Brain pericyte (primary cell): ENCODE data around the gene NTN3.

Experiments used
- DNase-seq: peaks from one replicate; pipeline ENCODE4 v3.0.0-alpha.2; 2012; ENCODE audit warnings: low read depth, low spot score

Gene NTN3

GRCh38 chr16:2466667-2467527 lies 4.2 kb upstream of the NTN3 start:
- DNase-seq = no peak

GRCh38 chr16:2467528-2468232 lies 3.4 kb upstream of the NTN3 start:
- no peak for DNase-seq

- DNase-seq = no peak
Measured at GRCh38 chr16:2468233-2468724, 2.8 kb upstream of the NTN3 start.

- no peak for DNase-seq
Measured at GRCh38 chr16:2468725-2469398, 2.2 kb upstream of the NTN3 start.

DNA sequence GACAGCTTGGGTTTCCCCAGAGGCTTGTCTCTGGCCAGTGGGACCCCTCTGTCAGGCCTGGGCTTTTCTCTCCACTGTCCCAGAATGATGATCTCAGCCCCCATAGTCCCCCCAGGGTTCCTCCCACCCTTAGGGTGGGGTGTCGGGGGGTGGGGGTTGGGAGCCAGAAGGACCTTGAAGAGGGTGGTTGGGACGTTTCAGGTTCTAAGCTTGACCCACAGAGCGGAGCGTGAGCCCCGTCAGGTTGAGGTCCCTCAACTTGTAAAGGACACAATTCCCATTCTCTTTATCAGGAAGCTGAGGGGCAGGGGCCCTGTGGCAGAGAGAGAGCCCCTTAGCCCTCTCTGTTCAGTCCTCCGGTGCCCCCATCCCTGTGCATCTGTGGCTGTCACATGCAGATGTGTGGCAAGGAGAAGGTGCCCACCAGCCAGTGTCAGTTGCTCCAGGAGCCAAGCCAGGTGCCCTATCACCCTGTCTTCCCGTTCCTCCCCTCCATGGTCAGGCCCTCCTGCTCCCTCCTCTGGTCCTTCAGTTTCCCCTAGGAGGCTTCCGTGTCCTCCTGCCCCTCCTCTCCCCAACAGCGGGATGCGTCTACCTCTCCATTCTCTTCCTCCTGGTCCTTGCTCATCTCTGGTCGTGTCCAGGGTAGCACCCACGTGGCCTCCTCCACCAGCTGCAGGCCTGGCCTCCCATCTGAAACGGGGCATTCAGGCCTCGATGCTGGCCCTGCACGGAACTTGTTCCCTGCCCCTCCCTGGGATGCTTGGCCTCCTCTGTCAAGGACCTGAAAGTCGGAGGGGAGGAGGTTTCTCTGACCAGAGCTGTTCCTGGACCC lies 1.5 kb upstream of the NTN3 start:
- DNase-seq = no peak

GRCh38 chr16:2470234-2470601 lies 879 bp upstream of the NTN3 start:
- DNase-seq = no peak

- no peak for DNase-seq
Measured at GRCh38 chr16:2470603-2471015, 488 bp upstream of the NTN3 start.

DNA sequence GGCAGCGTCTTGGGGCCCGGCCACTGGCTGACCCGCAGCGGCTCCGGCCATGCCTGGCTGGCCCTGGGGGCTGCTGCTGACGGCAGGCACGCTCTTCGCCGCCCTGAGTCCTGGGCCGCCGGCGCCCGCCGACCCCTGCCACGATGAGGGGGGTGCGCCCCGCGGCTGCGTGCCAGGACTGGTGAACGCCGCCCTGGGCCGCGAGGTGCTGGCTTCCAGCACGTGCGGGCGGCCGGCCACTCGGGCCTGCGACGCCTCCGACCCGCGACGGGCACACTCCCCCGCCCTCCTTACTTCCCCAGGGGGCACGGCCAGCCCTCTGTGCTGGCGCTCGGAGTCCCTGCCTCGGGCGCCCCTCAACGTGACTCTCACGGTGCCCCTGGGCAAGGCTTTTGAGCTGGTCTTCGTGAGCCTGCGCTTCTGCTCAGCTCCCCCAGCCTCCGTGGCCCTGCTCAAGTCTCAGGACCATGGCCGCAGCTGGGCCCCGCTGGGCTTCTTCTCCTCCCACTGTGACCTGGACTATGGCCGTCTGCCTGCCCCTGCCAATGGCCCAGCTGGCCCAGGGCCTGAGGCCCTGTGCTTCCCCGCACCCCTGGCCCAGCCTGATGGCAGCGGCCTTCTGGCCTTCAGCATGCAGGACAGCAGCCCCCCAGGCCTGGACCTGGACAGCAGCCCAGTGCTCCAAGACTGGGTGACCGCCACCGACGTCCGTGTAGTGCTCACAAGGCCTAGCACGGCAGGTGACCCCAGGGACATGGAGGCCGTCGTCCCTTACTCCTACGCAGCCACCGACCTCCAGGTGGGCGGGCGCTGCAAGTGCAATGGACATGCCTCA lies 773 bp downstream of the NTN3 start:
- DNase-seq = no peak

- DNase-seq = no peak
Measured at GRCh38 chr16:2472488-2472864, 1.4 kb downstream of the NTN3 start.

DNA sequence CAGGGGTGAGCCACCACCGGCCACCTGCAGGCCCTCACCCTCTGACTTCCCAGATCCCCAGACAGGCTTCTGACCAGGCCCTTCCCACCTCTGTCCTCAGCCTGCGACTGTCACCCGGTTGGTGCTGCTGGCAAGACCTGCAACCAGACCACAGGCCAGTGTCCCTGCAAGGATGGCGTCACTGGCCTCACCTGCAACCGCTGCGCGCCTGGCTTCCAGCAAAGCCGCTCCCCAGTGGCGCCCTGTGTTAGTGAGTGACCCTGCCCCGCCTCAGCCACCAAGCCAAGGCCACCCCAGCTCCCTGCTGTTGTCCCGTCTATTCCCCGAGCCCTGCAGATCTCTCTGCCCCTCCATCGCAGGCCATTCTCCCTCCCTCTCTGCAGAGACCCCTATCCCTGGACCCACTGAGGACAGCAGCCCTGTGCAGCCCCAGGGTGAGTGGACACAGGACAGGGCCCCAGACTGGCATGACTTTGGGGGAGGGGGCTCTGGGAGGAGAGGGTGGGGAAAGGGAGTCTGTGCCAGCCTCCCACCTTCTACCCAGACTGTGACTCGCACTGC lies 1.9 kb downstream of the NTN3 start:
- no peak for DNase-seq

GRCh38 chr16:2473446-2473926 lies 2.4 kb downstream of the NTN3 start:
- no peak for DNase-seq

- no peak for DNase-seq
Measured at GRCh38 chr16:2473999-2474876, 3.1 kb downstream of the NTN3 start.

- no peak for DNase-seq
Measured at GRCh38 chr16:2474877-2475412, 3.8 kb downstream of the NTN3 start, which contains the start of gene TBC1D24. TBC1D24 (plus strand) TSS chr16:2475127; CDS start chr16:2496149, 21,022 bp downstream.

GRCh38 chr16:2475413-2476344 lies 4.6 kb downstream of the NTN3 start:
- no peak for DNase-seq

GRCh38 chr16:2476345-2476720 lies 5.2 kb downstream of the NTN3 start:
- no peak for DNase-seq

DNA sequence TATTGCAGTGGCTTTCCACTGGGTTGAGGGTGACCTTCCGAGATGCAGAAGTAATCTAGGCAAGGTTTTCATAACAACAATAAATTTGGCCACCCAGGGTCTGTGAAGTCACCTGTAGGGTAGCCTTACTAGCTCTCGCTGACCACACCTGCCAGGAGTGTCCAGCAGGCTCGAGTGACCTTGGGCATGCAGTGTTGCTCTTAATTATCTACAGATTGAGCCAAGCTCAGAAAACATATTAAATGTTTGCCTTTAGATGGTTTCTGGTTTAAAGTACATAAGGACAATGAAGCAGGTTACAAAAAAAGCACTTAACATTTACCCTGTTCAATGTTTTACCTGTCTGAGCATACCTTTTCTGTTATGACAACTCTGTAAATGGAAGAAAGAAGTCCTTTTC lies 5.6 kb downstream of the NTN3 start:
- no peak for DNase-seq

DNA sequence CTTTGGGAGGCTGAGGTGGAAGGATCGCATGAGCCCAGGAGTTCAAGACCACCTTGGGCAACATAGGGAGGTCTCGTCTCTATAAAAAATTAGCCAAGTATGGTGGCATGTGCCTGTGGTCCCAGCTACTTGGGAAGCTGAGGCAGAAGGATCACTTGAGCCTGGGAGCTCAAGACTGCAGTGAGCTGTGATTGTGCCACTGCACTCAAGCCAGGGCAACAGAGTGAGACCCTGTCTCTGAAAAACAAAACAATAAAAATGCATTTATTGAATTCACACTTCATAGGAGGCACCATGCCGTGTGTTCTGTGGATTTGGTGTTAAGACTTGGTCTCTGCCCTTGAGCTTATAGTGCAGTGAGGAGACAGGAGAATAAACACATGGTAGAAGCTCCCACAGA lies 6.2 kb downstream of the NTN3 start:
- no peak for DNase-seq

- no peak for DNase-seq
Measured at GRCh38 chr16:2478279-2478678, 7.2 kb downstream of the NTN3 start.
